Memory B cell (primary cell): Measurements from ENCODE around the gene DCAF4.
"Not testable (repeated sequence)": the region's sequence is repeated elsewhere in the genome, so short reads cannot be mapped to it uniquely, and the experiment has no call there.

Experiments used
- ATAC-seq: fragments of 150-1000 bp; cut with Tn5 transposase; 2 replicates; pipeline ENCODE4 v1.10.0; 2021; ENCODE audit warnings: low read depth, mild to moderate bottlenecking, moderate library complexity
- DNase-seq, 2 donors: peaks; one replicate each; pipeline ENCODE4 v3.0.0; 2022; ENCODE audit warnings: low spot score in 2 of 2
- H3K27ac Mint-ChIP-seq: one replicate; pipeline ENCODE4 v1.8.0; 2022; ENCODE audit warnings: mild to moderate bottlenecking, moderate library complexity, mixed read lengths
- H3K27me3 Mint-ChIP-seq: one replicate; pipeline ENCODE4 v1.8.0; 2022; ENCODE audit warnings: mixed read lengths
- H3K36me3 Mint-ChIP-seq: one replicate; pipeline ENCODE4 v1.8.0; 2022; ENCODE audit warnings: mild to moderate bottlenecking, mixed read lengths
- H3K4me1 Mint-ChIP-seq: one replicate; pipeline ENCODE4 v1.8.0; 2022; ENCODE audit warnings: mixed read lengths
- H3K4me3 Mint-ChIP-seq: one replicate; pipeline ENCODE4 v1.8.0; 2022; ENCODE audit warnings: mild to moderate bottlenecking, moderate library complexity, mixed read lengths
- H3K9me3 Mint-ChIP-seq: one replicate; pipeline ENCODE4 v1.8.0; 2022; ENCODE audit warnings: mixed read lengths

The DCAF4 gene

DNA sequence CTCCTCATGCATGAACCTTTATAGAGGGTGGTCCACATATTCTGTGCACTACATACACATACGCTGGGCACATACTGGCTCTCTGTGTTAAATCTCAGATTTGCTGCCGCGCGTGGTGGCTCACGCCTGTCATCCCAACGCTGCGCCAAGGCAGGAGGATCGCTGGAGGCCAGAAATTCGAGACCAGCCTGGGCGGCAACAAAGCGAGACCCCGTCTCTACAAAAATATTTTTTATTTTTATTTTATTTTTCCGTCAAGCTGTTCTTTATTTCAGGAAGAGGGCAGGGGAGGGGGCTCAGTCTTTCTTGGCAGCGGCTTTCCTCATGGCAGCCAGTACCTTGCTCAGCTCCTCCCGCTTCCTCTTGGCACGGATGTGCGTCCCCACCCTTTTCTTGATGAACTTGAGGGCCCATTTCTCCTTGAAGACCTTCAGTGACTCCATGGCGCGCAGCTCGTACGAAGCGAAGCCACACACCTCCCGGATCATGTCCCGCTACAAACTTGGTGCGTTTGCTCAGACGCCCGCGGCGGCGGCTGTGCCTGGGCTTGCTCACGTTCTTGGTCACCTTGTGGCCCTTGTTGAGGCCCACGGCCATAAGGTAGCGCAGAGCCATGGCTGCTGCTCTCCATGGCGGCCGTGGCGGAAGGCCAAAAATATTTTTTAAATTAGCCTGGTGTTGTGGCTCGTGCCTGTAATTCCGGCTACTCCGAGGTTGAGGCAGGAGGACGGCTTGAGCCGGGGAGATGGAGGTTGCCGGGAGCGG is 3.2 kb downstream of the DCAF4 start:
- ATAC-seq (no peak), DNase-seq (no peak)
- Mint-ChIP-seq H3K36me3 (peaks cover 7% of the 10 kb centered on the region), H3K27ac (no peak overlapping the region), H3K27me3 (no peaks in the 10 kb centered on the region), H3K4me3 (no peak overlapping the region), H3K9me3 (no peaks in the 10 kb centered on the region), H3K4me1 (peaks cover 13% of the 10 kb centered on the region)

GRCh38 chr14:72932893-72933292 is 6.6 kb downstream of the DCAF4 start:
- no peak for ATAC-seq
- Mint-ChIP-seq H3K9me3 (no peaks in the 10 kb centered on the region), H3K4me3 (no peak overlapping the region), H3K27ac (no peak overlapping the region), H3K27me3 (no peaks in the 10 kb centered on the region), H3K36me3 (peaks cover 17% of the 10 kb centered on the region), H3K4me1 (peaks cover 19% of the 10 kb centered on the region)
- DNase-seq, result no peak

- DNase-seq (no peak), ATAC-seq (no peak)
- Mint-ChIP-seq H3K36me3 (peaks cover 40% of the 10 kb centered on the region), H3K4me1 (peaks cover 10% of the 10 kb centered on the region), H3K27me3 (no peaks in the 10 kb centered on the region), H3K27ac (no peak overlapping the region), H3K9me3 (no peaks in the 10 kb centered on the region), H3K4me3 (no peak overlapping the region)
Measured at GRCh38 chr14:72939630-72940029, 13.4 kb downstream of the DCAF4 start.

- no peak for DNase-seq
- no peak for ATAC-seq
- Mint-ChIP-seq H3K4me1 (peaks cover 10% of the 10 kb centered on the region), H3K27me3 (no peaks in the 10 kb centered on the region), H3K36me3 (peaks cover 40% of the 10 kb centered on the region), H3K9me3 (no peaks in the 10 kb centered on the region), H3K4me3 (no peak overlapping the region), H3K27ac (no peak overlapping the region)
Measured at GRCh38 chr14:72941286-72941985, 15.2 kb downstream of the DCAF4 start.

- Mint-ChIP-seq H3K27me3 (no peaks in the 10 kb centered on the region), H3K4me1 (no peaks in the 10 kb centered on the region), H3K27ac (no peak overlapping the region), H3K36me3 (peaks cover 29% of the 10 kb centered on the region), H3K4me3 (no peak overlapping the region), H3K9me3 (no peaks in the 10 kb centered on the region)
- ATAC-seq (no peak), DNase-seq (no peak)
Measured at GRCh38 chr14:72942934-72943333, 16.7 kb downstream of the DCAF4 start.

- Mint-ChIP-seq H3K4me1 (no peaks in the 10 kb centered on the region), H3K9me3 (no peaks in the 10 kb centered on the region), H3K4me3 (no peak overlapping the region), H3K27me3 (no peaks in the 10 kb centered on the region), H3K36me3 (peaks cover 25% of the 10 kb centered on the region), H3K27ac (no peak overlapping the region)
- no peak for DNase-seq
- ATAC-seq, result no peak
Measured at GRCh38 chr14:72943876-72944430, 17.7 kb downstream of the DCAF4 start.

- DNase-seq, result no peak
- no peaks in the 10 kb centered on the region for H3K9me3 Mint-ChIP-seq
- no peak for ATAC-seq
- H3K27me3 Mint-ChIP-seq, result no peaks in the 10 kb centered on the region
- H3K4me1 Mint-ChIP-seq, result no peaks in the 10 kb centered on the region
- peaks cover 26% of the 10 kb centered on the region for H3K36me3 Mint-ChIP-seq
- no peak overlapping the region for H3K4me3 Mint-ChIP-seq
- no peak overlapping the region for H3K27ac Mint-ChIP-seq
Measured at GRCh38 chr14:72945356-72946027, 19.2 kb downstream of the DCAF4 start.

DNA sequence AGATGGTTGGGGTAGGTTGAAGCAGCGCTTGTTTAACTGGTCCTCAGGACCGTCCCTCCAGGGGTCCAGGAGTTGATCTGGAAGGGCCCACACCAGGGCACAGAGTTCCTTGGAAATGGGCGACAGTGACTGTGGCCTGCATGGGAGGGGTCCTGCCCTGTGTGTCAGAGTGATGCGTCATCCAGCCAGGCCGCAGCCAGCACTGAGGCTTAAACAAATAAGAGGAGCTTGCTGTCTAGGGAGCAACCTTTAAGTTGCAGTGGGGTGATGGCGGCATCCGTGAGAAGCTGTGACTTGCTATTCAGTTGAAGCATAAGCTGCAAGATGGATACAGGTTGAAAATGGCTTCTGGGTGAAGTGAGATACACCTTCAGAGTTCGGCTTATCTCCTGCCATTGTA is 20.2 kb downstream of the DCAF4 start:
- Mint-ChIP-seq H3K4me1 (no peaks in the 10 kb centered on the region), H3K27me3 (no peaks in the 10 kb centered on the region), H3K36me3 (peaks cover 28% of the 10 kb centered on the region), H3K27ac (no peak overlapping the region), H3K9me3 (no peaks in the 10 kb centered on the region), H3K4me3 (no peak overlapping the region)
- no peak for DNase-seq
- ATAC-seq, result no peak

DNA sequence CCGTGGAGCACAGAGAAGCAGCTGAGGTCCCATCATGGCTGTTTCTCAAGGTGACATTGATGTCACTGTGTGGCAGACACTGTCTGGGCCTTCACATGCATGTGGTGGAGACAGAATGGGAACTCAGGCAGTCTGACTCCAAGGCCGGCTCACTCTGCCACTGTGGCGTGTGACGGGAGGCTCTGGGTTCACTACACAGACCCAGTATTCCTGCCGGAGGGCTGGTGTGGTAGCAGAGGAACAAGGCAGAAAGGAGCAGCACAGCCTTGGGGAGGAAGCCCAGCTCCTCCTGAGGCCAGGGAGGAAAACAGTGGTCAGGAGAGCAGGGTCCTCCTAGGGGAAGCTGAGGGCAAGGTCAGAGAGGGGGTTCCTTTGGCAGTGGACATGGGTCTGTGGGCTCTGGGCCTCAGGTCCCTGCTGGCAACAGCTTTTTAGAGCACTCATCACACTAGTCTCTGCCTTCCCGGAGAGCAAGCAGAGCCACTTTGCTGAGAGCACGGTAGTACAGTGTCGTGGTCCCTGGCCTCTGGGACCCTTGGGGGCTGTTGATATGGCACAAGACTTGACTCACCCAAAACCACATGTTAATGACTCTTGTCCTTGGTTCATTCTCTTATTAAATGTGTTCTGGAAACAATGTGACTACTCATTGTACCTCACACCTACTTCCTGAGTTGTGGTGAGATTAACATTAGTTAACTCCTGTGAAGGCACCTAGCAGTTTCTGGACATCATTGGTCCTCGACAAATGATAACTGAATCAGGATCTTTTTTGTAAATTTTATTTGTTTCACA is 21.3 kb downstream of the DCAF4 start:
- Mint-ChIP-seq H3K27me3 (no peaks in the 10 kb centered on the region), H3K4me3 (no peak overlapping the region), H3K36me3 (peaks cover 24% of the 10 kb centered on the region), H3K27ac (peak overlapping the region; percentile 62), H3K4me1 (no peaks in the 10 kb centered on the region), H3K9me3 (no peaks in the 10 kb centered on the region)
- DNase-seq (no peak), ATAC-seq (no peak)

GRCh38 chr14:72948481-72949138 is 22.3 kb downstream of the DCAF4 start:
- H3K4me3 Mint-ChIP-seq, result no peak overlapping the region
- no peaks in the 10 kb centered on the region for H3K4me1 Mint-ChIP-seq
- DNase-seq (peak; percentile 61 to 73), ATAC-seq (peak; percentile 53)
- H3K27me3 Mint-ChIP-seq, result no peaks in the 10 kb centered on the region
- H3K27ac Mint-ChIP-seq, result no peak overlapping the region
- peaks cover 17% of the 10 kb centered on the region for H3K36me3 Mint-ChIP-seq
- no peaks in the 10 kb centered on the region for H3K9me3 Mint-ChIP-seq

- no peak for ATAC-seq
- no peak for DNase-seq
- Mint-ChIP-seq H3K9me3 (no peaks in the 10 kb centered on the region), H3K4me3 (no peak overlapping the region), H3K4me1 (no peaks in the 10 kb centered on the region), H3K36me3 (peaks cover 22% of the 10 kb centered on the region), H3K27me3 (no peaks in the 10 kb centered on the region), H3K27ac (no peak overlapping the region)
Measured at GRCh38 chr14:72952171-72952570, 25.9 kb downstream of the DCAF4 start.

DNA sequence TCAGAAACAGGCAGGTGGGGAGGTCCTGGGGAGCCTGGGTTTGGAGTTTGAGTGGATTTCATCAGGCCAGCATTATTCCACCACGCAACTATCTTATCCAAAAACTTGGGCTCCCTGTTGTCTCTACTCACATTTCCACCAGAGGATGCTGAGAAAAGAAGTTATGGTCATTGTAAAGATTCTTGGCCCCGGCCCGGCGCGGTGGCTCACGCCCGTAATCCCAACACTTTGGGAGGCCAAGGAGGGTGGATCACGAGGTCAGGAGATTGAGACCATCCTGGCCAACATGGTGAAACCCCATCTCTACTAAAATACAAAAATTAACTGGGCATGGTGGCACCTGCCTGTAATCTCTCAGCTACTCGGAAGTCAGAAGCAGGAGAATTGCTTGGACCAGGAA is 30.5 kb downstream of the DCAF4 start:
- peaks cover 37% of the 10 kb centered on the region for H3K36me3 Mint-ChIP-seq
- not testable (repeated sequence) for H3K4me1 Mint-ChIP-seq, H3K9me3 Mint-ChIP-seq, H3K4me3 Mint-ChIP-seq, H3K27ac Mint-ChIP-seq, ATAC-seq, DNase-seq, H3K27me3 Mint-ChIP-seq

DNA sequence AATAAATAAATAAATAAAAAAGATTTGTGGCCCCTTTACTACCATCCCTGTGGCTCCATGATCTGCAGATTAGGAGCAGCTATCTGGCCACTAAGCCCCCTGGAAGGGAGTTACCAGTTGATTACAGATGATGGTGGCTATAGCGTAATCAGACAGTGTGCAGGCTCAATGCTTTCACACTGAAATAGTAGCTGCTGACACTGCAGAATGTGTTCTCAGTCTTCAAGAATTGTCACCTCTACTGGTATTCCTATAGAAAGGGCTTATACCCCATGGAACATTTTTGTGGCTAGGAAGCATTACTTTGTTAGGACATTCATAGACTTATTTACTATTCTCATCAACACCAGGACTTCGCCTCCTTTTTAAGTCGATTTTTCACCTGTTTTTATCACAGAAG is 30.9 kb downstream of the DCAF4 start:
- Mint-ChIP-seq H3K36me3 (peaks cover 34% of the 10 kb centered on the region), H3K9me3 (no peaks in the 10 kb centered on the region)
- no peak for DNase-seq

More for the DNA sequence above, 30.9 kb downstream of the DCAF4 start:
- H3K4me1 Mint-ChIP-seq, result no peaks in the 10 kb centered on the region
- no peaks in the 10 kb centered on the region for H3K27me3 Mint-ChIP-seq
- H3K27ac Mint-ChIP-seq, result no peak overlapping the region
- no peak for ATAC-seq
- no peak overlapping the region for H3K4me3 Mint-ChIP-seq
